ENCODE results near the gene QRFP. TPM values are rescaled to one million over a fixed set of nuclear protein-coding genes. Genes with fewer than 3 reads are reported as not detected.

The QRFP gene
- total RNA-seq, 2 donors from 2014 or later, result not detected

DNA sequence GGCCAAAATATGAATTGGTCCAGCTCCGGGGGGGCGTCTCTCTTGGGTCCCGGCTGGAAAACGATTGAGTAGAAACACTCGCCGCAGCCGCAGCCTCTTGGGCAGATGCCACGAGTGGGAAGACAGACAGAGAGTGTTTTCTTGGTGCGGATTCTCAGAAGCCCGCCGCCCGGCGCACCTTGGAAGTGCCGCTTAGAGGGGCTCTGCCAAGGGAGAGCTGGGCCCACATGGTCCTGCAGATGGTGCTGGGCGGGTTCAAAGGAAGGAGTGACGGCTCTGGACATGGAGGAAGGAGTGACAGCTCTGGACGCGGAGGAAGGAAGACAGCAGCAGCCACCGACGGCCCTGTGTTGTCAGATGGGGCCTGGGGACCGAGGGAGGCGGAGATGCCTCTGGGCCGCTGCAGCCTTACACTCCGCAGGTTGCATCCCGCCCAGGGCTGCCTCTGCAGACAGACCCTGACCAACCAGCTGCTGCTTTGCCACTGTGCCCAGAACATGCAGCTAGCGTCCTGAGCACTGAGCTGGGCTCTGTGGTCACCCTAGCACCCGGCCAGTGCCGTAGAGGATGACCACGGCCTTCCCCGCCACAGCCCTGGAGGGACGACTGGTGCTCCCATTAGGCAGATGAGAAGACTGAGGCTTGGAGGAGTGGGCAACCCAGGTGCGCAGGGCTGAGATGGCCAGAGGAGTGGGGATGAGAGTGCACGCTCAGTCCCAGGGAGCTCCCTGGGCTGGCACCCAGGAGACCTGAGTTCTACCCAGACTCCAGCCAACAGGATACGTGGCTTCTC, 20.8 kb upstream of the QRFP start:
- no peak overlapping the region for H3K4me3 Mint-ChIP-seq
- Histone ChIP-seq H3K9me3 (ENCODE audit: control insufficient read depth, low read length) (no peaks in the 10 kb centered on the region), H3K36me3 (ENCODE audit: control insufficient read depth, insufficient read depth, low read length) (no peaks in the 10 kb centered on the region), H3K27me3 (ENCODE audit: control insufficient read depth, insufficient read depth, low read length, poor library complexity, severe bottlenecking) (no peaks in the 10 kb centered on the region), H3K4me1 (ENCODE audit: control insufficient read depth, insufficient read depth, low read length) (no peaks in the 10 kb centered on the region), H3K27ac (ENCODE audit: low read depth, low read length) (no peak overlapping the region), H3K9ac (ENCODE audit: extremely low read depth, low read length, poor library complexity, severe bottlenecking) (no peak overlapping the region), H3K4me3 (ENCODE audit: low read length) (no peak overlapping the region)
- no peaks in the 10 kb centered on the region for H3K4me1 Mint-ChIP-seq
- no peaks in the 10 kb centered on the region for H3K27me3 Mint-ChIP-seq (ENCODE audit: insufficient read depth)
- DNase-seq, result no peak
- H3K27ac Mint-ChIP-seq, result no peak overlapping the region
- H3K36me3 Mint-ChIP-seq (ENCODE audit: low read depth), result no peaks in the 10 kb centered on the region
- TF ChIP-seq, protein P1, sequence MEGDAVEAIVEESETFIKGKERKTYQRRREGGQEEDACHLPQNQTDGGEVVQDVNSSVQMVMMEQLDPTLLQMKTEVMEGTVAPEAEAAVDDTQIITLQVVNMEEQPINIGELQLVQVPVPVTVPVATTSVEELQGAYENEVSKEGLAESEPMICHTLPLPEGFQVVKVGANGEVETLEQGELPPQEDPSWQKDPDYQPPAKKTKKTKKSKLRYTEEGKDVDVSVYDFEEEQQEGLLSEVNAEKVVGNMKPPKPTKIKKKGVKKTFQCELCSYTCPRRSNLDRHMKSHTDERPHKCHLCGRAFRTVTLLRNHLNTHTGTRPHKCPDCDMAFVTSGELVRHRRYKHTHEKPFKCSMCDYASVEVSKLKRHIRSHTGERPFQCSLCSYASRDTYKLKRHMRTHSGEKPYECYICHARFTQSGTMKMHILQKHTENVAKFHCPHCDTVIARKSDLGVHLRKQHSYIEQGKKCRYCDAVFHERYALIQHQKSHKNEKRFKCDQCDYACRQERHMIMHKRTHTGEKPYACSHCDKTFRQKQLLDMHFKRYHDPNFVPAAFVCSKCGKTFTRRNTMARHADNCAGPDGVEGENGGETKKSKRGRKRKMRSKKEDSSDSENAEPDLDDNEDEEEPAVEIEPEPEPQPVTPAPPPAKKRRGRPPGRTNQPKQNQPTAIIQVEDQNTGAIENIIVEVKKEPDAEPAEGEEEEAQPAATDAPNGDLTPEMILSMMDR (conservative IDR thresholded peaks at IDR 0.05), result no peak
- no peaks in the 10 kb centered on the region for H3K9me3 Mint-ChIP-seq
- 90 to 94% methylated on average over 23 to 34 of the region's 34 CpGs for WGBS, 2 experiments (ENCODE audit: insufficient coverage in 1 of 2, insufficient read length in 1 of 2)

DNA sequence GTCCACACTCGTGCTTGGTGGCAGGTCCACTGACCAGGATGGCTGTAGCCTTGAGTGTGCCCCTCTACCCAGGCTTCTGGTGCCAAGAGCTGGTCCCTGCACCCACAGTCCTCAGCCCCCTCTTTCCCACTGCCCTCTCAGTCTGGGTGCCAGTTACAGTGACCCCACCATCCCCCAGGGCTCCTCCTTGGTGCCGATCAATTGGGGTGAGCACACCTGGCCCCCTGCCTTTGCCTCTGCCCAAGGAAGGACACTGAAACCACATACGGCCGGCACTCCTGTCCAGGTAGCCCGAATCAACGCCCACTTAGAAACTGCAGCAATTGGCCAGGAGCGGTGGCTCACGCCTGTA, 18.5 kb upstream of the QRFP start:
- TF ChIP-seq, protein P1 (conservative IDR thresholded peaks at IDR 0.05), result no peak
- H3K9me3 ChIP-seq (ENCODE audit: control insufficient read depth, low read length), result no peaks in the 10 kb centered on the region
- H3K4me1 ChIP-seq (ENCODE audit: control insufficient read depth, insufficient read depth, low read length), result no peaks in the 10 kb centered on the region
- Mint-ChIP-seq H3K27ac (no peak overlapping the region), H3K4me3 (no peak overlapping the region), H3K27me3 (ENCODE audit: insufficient read depth) (no peaks in the 10 kb centered on the region), H3K9me3 (peaks cover 6% of the 10 kb centered on the region), H3K36me3 (ENCODE audit: low read depth) (no peaks in the 10 kb centered on the region), H3K4me1 (no peaks in the 10 kb centered on the region)
- H3K27ac ChIP-seq (ENCODE audit: low read depth, low read length), result no peak overlapping the region
- no peak for DNase-seq
- H3K27me3 ChIP-seq (ENCODE audit: control insufficient read depth, insufficient read depth, low read length, poor library complexity, severe bottlenecking), result no peaks in the 10 kb centered on the region
- H3K36me3 ChIP-seq (ENCODE audit: control insufficient read depth, insufficient read depth, low read length), result no peaks in the 10 kb centered on the region
- no peak overlapping the region for H3K9ac ChIP-seq (ENCODE audit: extremely low read depth, low read length, poor library complexity, severe bottlenecking)
- H3K4me3 ChIP-seq (ENCODE audit: low read length), result no peak overlapping the region
- 90 to 91% methylated on average over 6 to 8 of the region's 8 CpGs for WGBS, 2 experiments (ENCODE audit: insufficient coverage in 1 of 2, insufficient read length in 1 of 2)

DNA sequence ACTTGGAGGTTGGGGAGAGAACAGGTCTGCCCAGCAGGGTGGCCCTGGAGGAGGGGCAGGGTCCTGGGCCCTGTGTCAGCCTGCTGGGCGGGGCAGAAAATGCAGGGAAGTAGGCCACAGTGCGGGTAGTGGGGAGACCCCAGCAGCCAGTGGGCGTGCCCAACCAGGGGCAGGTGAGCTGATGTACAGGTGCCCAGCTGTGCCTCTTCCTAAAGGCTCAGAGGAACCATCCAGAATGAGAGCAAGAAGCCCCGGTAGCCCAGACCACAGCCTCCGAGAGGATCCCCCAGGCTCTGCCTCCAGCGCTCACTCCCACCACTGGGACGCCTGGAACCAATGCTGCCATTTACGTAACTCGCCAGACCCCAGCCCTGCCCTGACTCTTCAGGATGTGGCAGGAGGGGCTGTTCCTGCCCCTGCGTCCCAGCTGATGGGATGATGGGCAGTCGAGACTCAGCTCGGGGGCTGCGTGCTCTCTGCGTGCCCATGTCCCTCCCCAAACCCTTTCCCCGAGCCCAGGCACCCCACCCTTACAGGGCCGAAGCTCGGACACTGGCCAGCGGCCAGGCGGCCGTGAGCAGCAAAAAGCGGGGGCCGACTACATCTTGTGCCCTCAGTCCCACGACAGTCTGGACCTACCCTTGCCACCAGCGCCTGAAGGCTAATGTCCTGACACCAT, 17.9 kb upstream of the QRFP start:
- TF ChIP-seq, protein P1 (conservative IDR thresholded peaks at IDR 0.05), result peak; percentile 16
- no peak overlapping the region for H3K27ac Mint-ChIP-seq

More for the DNA sequence above, 17.9 kb upstream of the QRFP start:
- peaks cover 6% of the 10 kb centered on the region for H3K9me3 Mint-ChIP-seq
- Histone ChIP-seq H3K4me3 (ENCODE audit: low read length) (no peak overlapping the region), H3K27ac (ENCODE audit: low read depth, low read length) (no peak overlapping the region), H3K27me3 (ENCODE audit: control insufficient read depth, insufficient read depth, low read length, poor library complexity, severe bottlenecking) (no peaks in the 10 kb centered on the region), H3K4me1 (ENCODE audit: control insufficient read depth, insufficient read depth, low read length) (no peaks in the 10 kb centered on the region), H3K36me3 (ENCODE audit: control insufficient read depth, insufficient read depth, low read length) (no peaks in the 10 kb centered on the region), H3K9ac (ENCODE audit: extremely low read depth, low read length, poor library complexity, severe bottlenecking) (no peak overlapping the region), H3K9me3 (ENCODE audit: control insufficient read depth, low read length) (no peaks in the 10 kb centered on the region)
- H3K4me3 Mint-ChIP-seq, result no peak overlapping the region
- H3K36me3 Mint-ChIP-seq (ENCODE audit: low read depth), result no peaks in the 10 kb centered on the region
- no peaks in the 10 kb centered on the region for H3K27me3 Mint-ChIP-seq (ENCODE audit: insufficient read depth)
- no peak for DNase-seq
- H3K4me1 Mint-ChIP-seq, result no peaks in the 10 kb centered on the region
- WGBS, 2 experiments (ENCODE audit: insufficient coverage in 1 of 2, insufficient read length in 1 of 2), result 91 to 94% methylated on average over 20 to 24 of the region's 24 CpGs
